Posterior vena cava (tissue), 2 donors: Measurements from ENCODE around the gene CENPP. TPM values are rescaled to one million over a fixed set of nuclear protein-coding genes. Genes with fewer than 3 reads are reported as not detected.

Experiments used
- DNase-seq: peaks from one replicate; pipeline ENCODE4 v3.0.0-alpha.2; 2020; ENCODE audit warnings: low spot score
- intact Hi-C, 2 donors: fragments of 100-400 bp; cut with DNase I; formaldehyde crosslinking; loops; one replicate each; pipeline versions ENCODE4 v1.14.1 to v1.14.2; 2022 to 2023
- total RNA-seq, 2 donors: library from RNA; stranded (reverse); fragmentation: NEBNext Ultra II Directional; extraction: Animal tissue kit (Norgen Biotek cat#: 25700); gene quantifications; one replicate each; pipeline ENCODE4 v1.2.1, GENCODE V29; 2021
- donor health status: DM: yes; HTN: yes; CAD: no.
- donor health status: DM: yes; HTN: yes; CAD: no.

The CENPP gene
- total RNA-seq, 2 donors from 2014 or later = 3.5 to 4.5 TPM

DNA sequence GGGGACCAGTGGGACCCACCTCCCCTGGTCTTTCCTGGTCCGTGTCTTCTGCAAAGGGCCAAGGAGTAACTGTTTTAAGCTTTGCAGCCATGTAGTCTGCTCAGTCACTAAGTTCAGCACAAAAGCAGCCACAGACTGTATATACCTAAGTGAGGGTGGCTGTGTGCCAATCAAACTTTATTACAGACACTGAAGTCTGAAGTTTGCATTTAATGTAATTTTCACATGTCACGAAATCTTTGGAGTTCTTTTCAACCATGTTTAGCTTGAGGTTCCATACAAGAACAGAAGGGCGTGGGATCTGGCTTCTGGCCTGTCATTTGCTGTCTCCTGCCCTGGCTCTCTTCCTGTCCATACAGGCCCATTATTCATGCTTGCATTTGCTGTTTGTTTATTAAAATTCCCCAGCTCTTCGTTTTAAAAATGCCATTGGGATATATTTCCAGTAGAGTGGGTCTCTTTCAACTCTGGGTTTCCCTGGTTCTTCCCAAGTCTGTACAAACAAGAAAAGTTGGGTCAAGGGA is 274.2 kb downstream of the CENPP start:
- no peak for DNase-seq
- intact Hi-C loops = loop anchor here in 1 of 2 donors (1.0 kb wide), 1 partner anchor 10 kb away; no protein-coding TSS in a partner anchor

DNA sequence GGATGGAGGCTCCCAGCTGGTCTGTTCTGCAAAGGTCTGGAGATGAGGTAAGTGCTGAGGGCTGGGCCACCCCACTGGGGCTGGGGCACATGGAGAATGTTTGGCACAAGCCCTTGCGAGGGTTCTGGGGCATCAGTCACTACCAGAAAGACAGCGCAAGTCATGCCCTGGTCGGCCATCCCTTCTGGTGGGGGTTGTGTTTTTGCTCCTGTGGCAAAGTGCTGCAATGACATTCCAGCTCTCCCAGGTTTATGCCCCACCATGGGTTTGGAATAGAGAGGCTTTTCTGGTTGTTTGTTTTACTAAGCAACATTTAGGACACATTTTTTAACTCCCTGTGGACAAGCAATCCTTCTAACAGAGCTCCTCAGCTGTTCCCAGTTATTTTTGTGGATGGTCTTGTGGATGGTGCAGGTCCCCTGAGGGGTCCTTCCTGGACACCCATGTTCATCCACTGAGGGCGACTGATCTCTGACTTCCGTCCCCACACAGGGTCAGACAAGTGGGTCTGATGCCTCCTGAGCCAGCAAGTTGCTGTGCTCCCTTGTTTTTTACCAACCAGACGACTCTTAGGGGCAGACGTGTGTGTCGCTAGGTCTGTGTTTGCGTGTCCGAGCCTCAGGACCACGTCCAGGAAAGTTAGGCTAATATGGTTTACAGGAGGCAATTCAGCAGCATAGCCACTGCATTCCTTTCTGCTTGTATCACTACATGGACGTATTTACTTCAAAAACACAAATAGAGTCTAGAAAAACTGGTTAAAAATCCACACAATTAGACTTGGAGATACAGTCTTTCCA is 274.9 kb downstream of the CENPP start:
- intact Hi-C loops = no loop called here
- no peak for DNase-seq

DNA sequence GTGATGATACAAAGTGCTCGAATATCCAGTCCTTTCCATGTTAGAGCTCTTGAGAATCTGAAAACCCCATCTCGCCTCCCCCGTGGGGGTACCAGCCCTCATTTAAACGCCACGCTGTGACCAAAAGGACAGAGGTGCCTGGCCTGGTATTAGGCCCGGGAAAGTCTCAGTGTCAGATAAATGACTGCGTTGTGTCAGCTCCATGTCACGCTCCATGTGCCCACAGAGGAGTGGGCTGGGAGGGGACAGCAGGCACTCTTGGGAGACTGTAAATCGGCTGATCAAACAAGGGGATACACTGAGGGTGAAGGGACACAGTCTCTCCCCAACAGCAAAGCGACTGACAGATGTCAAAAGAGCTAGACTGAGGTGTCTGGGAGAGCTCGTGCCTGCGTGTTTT is 275.7 kb downstream of the CENPP start:
- DNase-seq = no peak
- intact Hi-C loops = no loop called here

DNA sequence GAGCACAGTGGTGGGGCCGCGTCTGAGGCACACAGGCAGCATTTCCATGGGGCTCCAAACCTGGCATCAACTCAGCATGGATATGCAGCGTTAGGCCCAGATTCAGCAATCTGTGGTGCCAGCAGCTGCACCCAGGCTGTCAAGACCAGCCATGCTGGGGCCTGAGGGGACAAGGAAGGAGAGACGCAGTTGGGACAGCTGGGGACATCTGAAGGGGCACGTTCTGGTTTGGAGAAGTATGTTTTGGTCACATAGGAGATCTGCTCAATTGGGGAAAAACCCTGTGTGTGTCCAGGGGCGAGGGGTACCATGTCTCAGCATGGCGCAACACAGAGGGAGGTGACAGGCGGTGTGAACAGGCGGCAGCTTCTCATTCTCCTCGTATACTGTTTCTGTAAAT is 276.7 kb downstream of the CENPP start:
- intact Hi-C loops = no loop called here
- no peak for DNase-seq

DNA sequence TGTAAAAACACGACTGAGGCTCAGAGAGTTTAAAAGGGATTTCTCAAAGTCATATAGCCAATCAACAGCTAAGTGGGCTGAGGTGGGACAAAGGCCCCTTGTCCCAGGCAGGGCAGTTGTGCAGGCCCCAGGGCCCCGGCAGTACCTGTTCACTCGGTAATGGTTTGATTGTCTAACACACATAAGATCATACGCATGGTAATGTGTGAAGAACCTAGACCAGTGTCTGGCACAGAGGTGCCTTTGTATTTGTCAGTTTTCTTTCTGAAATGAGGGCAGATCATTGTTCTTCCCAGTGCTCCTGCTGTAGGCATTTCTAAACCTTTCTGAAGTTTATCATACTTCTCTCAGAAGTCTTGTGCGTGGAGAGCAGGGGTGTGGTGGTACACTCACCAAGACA is 277.3 kb downstream of the CENPP start:
- no peak for DNase-seq
- intact Hi-C loops = no loop called here

DNA sequence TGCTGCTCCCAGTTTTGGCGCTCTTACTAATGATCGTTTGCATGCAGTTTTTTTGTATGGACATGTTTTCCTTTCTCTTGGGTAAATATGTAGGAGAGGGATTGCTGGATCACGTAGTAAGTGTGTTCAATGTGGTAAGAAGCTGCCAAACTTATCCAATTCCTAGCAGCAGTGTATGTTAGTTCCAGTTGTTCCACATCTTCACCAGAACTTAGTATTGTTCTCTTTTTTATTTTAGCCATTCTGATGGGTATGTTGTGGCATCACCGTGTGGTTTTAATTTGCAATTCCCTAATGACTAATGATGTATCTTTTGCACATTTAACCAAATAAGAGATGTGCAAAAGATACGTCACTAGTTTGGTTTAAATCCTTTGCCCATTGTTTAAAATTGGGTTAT is 278.2 kb downstream of the CENPP start:
- intact Hi-C loops = no loop called here
- no peak for DNase-seq

DNA sequence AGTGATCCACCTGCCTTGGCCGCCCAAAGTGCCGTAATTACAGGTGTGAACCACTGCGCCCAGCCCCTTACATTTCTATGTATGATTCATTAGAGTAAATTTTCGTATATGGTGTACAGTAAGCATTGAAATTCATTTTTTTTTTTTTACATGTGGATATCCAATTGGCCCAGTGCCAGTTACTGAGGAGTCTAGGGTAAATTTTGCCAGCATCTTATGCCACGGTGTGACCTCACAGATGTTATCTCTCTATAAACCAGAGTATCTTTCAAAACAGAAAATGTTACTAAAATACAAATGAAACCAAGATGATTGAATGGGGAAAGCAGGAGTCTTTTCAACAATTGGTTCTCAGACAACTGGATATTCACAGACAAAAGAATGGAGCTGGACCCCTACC is 279.5 kb downstream of the CENPP start:
- no peak for DNase-seq
- intact Hi-C loops = no loop called here

DNA sequence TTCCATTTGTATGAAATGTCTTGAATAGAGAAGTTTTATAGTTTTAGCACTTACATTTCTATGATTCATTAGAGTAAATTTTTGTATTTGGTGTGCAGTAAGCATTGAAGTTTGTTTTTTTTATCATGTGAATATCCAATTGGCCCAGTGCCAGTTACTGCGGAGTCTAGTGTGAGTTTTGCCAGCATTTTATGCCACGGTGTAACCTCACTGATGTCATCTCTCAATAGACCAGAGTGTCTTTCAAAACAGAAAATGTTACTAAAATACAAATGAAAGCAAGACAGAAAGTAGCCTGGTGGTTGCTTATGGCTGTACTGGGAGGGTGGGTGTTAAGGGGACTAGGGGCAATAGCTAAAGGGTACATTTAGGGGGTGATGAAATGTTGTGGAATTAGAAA is 281.3 kb downstream of the CENPP start:
- DNase-seq = no peak
- intact Hi-C loops = no loop called here

DNA sequence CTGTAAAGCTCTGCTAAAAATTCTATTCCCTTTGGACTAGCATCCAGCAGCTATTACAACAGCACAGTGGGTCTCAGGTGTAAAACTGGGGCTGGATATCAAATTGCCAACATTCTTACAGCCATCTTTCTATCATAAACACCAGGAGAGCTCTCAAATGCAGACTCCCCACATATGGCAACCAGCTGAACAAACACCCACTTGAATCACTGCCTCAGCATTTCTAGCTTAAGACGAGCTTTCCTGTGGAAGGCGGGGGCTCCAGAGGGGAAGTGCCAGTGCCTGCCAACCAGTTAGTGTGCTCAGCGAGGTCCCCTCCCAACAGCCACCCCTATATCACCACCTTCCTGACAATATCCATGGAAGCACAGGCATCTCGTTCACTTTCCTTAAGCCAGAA is 282.0 kb downstream of the CENPP start:
- intact Hi-C loops = no loop called here

DNA sequence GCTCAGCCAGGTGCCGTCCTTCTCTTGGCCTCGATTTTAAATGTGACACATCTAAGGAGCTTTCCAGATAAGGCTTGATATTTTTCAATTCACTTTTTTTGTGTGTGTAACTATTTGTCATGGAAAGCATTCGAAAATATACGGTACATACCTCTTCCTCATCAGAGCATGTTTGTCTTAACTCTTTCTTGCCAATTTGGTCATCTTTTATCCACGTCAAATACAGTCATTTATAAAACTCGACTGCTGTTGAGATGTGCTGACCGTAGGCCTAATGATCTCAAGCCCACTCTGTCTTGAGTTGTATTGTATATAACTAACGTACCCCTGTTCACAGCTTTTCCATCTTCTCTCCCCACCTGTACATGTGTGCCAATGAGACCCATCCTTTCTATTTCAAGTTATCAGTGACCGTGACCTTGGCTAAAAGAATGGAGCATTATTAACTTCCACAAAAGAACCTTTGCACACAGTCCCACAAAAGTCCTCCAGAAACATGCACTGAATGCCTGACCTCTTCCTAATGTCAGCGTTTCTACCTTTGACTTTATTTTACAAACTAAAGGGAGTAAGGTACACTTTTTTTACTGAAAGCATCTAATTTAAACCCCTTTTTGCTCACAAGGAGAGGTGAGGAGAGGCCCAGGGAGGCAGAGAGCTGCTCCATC is 282.6 kb downstream of the CENPP start:
- intact Hi-C loops = no loop called here

More for the DNA sequence above, 282.0 kb downstream of the CENPP start:
- DNase-seq = no peak

DNA sequence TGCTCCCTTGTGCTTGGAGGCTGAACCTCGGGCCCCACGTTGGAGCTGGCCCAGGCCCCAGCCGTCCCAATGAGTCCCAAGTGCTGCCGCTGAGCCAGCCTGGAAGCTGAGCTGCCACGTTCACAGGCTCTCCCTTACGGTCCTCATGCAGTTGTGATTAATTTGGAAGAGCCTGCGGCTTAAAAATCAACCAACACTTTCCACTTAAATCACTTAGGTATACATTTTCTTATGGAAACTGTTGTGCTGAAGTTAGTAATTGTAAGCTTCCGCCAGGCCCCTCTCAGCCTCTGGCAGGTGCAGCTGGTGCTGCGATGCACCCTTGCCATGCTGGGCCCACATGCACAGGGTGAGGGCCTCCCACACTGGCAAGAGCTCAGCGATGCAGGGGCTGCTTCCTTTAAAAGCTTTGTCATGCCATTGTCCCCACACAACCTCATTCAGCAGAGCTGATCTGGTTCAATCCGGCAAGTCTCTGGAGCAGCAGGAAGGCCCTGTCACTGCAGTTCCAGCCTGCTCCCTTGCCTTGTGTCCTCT is 283.2 kb downstream of the CENPP start:
- intact Hi-C loops = no loop called here
- DNase-seq = no peak

More for the DNA sequence above, 282.6 kb downstream of the CENPP start:
- no peak for DNase-seq

DNA sequence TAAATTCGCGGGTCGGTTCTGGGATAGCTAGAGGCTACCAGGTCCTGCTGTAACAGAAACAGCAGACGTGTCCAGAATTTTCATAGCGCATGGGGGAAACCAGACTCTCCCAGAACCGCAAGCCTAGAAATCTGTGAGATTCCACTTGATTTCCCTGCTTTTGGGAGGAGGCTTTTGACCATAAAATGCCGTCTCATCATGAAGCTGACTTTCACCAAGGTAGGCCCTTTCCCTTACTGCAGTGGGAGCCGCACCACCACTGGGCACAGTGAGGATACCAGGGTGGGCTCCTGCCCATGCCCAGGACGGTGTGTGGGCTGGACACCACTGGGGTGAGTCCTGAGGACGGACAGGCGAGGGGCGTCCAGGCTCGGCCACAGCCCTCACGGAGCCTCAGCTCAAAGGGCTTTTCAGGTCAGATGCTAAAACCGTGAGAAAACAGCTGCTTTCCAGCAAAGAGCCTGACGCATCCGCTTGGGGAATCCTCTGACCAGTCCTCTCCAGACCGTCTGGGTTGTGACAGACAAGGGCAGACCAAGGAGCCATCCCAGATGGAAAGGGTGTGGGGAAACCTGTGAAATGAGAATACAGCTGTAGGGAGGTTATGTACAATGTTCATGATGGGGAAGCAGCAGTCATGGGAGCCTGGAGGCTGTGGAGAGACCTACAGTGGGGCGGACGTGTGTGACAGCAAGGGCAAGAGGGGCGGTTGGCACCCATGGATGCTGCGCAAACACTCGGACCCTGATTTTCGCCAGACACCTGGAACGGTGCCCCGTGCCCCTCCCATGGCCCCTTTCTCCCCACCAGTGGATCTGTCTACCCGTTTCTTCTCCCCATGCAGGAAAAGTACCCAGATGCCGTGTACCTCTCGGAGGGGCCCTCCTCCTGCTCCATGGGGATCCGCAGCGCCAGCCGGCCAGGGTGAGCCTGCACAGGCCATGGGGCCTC is 285.0 kb downstream of the CENPP start:
- intact Hi-C loops = loop anchor here in 1 of 2 donors (10.0 kb wide), 1 partner anchor 106 kb away; no protein-coding TSS in a partner anchor
- no peak for DNase-seq

DNA sequence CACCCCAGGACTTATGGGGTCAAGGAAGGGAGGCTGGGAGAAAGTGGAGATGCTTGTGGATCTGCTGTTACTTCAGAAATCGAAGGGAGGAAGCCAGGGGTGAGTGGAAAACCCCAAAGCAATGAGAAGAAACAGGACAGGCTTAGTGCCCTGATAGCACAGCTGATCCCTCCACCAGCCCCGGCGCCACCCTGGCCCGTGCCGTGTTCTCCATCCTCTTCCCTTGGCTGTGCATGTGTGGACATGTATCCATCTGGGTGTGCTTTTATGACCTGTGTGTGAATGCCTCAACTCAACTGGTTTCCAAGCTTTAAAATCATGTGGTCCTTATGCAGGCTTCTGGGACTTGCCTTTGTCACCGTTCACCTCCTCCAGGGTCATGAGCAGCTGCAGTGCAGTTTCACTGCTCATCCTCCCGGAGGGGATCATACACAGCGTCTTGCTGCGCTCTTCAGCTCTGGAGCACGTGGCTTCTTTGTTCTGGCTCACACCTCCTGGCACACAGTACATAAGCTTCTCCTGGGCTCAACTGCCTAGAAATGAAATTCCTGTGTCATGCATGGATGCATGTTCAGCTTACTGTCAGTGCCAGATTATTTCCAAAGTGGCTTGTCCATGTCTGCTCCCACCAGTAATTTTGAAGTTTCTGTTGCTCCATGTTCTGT is 286.0 kb downstream of the CENPP start:
- intact Hi-C loops = loop anchor here in 1 of 2 donors (10.0 kb wide), 1 partner anchor 107 kb away; no protein-coding TSS in a partner anchor

DNA sequence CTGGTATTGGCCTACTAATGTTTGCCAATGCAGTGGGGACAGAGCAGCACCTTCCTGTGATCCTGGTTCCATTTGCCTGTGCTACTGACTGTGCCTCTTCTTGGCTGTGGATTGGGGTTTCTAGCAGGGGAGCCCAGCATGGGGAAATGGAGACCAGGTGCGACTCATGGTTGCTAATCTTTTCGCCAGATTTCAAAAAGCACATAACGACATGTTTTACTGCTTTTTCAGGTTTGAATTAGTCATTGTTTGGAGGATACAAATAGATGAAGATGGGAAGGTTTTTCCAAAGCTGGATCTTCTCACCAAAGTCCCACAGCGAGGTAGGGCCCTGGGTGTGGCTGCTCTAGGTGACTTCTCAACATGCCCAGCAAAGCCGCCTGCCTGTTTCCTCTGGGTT is 286.5 kb downstream of the CENPP start:
- no peak for DNase-seq
- intact Hi-C loops = loop anchor here in 1 of 2 donors (10.0 kb wide), 1 partner anchor 107 kb away; no protein-coding TSS in a partner anchor

More for the DNA sequence above, 286.0 kb downstream of the CENPP start:
- no peak for DNase-seq

DNA sequence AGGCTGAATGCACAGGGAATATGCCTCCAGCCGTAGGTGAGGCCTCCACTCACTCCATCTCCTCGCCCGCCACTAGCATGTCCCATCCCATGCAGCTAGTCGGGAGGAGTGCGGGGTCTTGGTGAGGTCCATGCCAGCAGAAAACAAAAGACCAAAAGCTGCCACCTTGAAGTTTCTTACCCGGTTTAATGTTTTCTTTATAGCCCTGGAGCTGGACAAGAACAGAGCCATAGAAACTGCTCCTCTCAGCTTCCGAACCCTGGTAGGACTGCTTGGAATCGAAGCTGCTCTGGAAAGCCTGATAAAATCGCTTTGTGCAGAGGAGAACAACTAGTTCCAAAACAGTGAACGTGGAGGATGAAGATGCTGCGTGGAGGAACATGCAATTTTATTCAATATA is 287.1 kb downstream of the CENPP start:
- no peak for DNase-seq
- intact Hi-C loops = loop anchor here in 1 of 2 donors (10.0 kb wide), 1 partner anchor 108 kb away; no protein-coding TSS in a partner anchor

DNA sequence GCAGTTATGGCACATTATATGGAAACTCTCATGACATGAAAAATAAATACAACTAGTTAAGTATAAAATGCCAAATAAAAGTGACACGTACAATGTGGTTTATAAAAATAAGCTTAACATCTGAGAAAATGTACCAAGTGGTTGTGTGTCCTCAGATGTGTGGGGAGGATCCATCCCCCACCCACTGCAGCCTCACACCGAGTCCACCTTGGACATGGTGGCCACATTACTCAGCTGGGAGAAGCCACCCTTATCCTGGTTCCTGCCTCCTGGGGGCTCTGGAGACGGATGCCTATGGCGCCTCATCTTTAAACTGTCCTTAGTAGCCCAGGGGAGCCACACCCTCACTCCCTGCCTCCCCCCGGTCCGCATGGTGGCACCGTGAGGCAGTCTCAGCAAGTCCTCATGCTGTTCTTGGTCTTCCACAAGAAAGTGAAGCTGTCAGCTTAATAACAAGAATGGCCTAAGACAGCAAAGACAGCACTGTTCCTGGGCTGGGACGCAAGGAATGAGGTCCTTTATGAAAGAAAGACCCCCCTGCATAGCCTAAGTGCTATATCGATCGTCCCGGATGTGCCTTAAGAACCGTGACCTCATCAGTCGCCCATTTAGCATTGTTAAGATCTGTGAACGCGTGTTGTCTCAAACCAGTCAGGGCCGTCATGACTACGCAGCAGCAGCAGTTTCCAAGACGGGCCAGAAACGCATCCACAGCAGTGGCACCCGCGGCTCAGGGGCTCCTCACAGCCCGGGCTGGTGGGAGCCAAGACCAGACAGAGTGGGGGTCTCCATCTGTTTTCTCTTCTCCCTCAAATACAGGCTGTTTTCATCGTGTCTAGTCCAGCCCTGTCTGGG is 287.7 kb downstream of the CENPP start:
- DNase-seq = no peak
- intact Hi-C loops = loop anchor here in 1 of 2 donors (10.0 kb wide), 1 partner anchor 109 kb away; no protein-coding TSS in a partner anchor

DNA sequence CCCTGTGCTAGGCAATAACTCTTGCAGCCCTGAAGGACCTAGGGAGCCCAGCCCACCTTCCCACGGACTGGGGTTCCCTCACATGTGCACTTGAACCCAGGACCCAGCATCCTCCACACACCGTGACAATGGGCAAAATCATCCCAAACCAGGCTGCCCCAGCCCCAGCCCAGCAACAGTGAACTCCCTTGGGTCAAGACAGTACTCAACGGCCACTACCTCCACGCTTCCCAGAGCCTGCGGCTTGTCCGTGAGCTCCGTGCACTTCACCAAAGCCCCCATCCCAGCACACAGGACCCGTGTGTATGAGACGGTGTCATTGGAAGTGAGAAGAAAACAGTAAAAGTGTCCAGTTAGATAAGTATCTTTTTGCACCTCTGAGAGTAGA is 288.4 kb downstream of the CENPP start:
- intact Hi-C loops = loop anchor here in 1 of 2 donors (10.0 kb wide), 1 partner anchor 109 kb away; no protein-coding TSS in a partner anchor
- no peak for DNase-seq
